H1 (cell line): ENCODE results near the gene PCCA. TPM values are rescaled to one million over a fixed set of nuclear protein-coding genes. Genes with fewer than 3 reads are reported as not detected.

ENCODE experiments used
- CHD2 ChIP-seq: IDR thresholded peaks from 2 replicates; pipeline ENCODE4 v1.6.1; 2012; ENCODE audit warnings: low read length, improper control_type of control experiment
- CTBP2 ChIP-seq: IDR thresholded peaks from 2 replicates; pipeline ENCODE4 v1.7.0; 2011; ENCODE audit warnings: borderline replicate concordance, mild to moderate bottlenecking, moderate library complexity, mixed read lengths, low read length; ENCODE audit not compliant: insufficient read depth, insufficient read length
- HDAC6 ChIP-seq: IDR thresholded peaks from one replicate; pipeline ENCODE4 v1.7.1; 2012; ENCODE audit warnings: low read depth, mild to moderate bottlenecking, inconsistent platforms, low read length, moderate library complexity
- NRF1 ChIP-seq: IDR thresholded peaks from 2 replicates; pipeline ENCODE4 v1.6.1; 2011; ENCODE audit warnings: mild to moderate bottlenecking, low read depth, low read length, improper control_type of control experiment
- PHF8 ChIP-seq: fragments of 200-600 bp; sonication (generic); conservative IDR thresholded peaks from 2 replicates; pipeline ENCODE4 v1.7.1; 2012; ENCODE audit warnings: low read depth, mild to moderate bottlenecking, inconsistent platforms, low read length, moderate library complexity
- TBP ChIP-seq: IDR thresholded peaks from 2 replicates; pipeline ENCODE4 v1.6.1; 2011; ENCODE audit warnings: low read depth, low read length, improper control_type of control experiment
- USF2 ChIP-seq: IDR thresholded peaks from 2 replicates; pipeline ENCODE4 v1.6.1; 2011; ENCODE audit warnings: low read length, improper control_type of control experiment
- polyA plus RNA-seq, 7 experiments: library from polyadenylated mRNA; depleted of rRNA in 3 of 7; stranded (reverse) in 5 of 7; unstranded in 2 of 7; fragments of >200 nt in 5 of 7; fragments of 200-250 nt in 2 of 7; gene quantifications; 1 replicate in 5 of 7; 2 replicates in 1 of 7; 4 replicates in 1 of 7; pipeline versions ENCODE4 v1.2.1 to v1.2.3, GENCODE V29; 2011 to 2013; ENCODE audit warnings: missing spikeins in 2 of 7, mixed read lengths in 2 of 7
- total RNA-seq: library from RNA; stranded (reverse); fragmentation: NEBNext Ultra II Directional; extraction: Animal tissue kit (Norgen Biotek cat#: 25700); gene quantifications from 2 replicates; pipeline ENCODE4 v1.2.1, GENCODE V29; 2021

PCCA gene
- total and polyA plus RNA-seq, 2 of the 8 experiments (the other 6 are each of a cell fraction or from before 2014, with no cell fraction given), result 18.4 to 49.8 TPM

DNA sequence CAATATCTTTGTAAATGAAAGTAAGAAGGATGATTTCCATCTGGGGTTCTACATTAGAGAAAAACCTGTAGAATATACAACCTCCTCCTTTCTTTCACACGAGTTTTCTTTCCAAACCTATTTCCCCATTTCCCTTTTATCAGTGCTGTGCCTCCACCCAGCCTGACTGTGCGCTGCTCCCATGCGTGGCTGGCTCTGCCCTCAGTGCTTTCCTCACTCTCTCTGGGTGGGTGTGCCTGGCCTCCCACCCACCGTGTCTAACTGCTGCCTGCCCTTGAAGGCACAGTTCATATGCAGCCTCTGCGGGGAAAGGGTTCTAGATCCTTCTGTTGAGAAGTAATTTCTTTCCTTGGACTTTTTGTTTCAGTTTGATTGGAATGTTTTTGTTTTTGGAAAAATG is 70.7 kb downstream of the PCCA start (continued):
- TF ChIP-seq PHF8, result no peak
- TF ChIP-seq TBP, result no peak
- TF ChIP-seq NRF1, result no peak
- TF ChIP-seq USF2, result no peak
- TF ChIP-seq CTBP2, result no peak
- no peak for TF ChIP-seq CHD2
- no peak for TF ChIP-seq HDAC6
- TF ChIP-seq, all 59 proteins: peak for 0
